K562 (cell line): ENCODE results near the gene PPT1. TPM values are rescaled to one million over a fixed set of nuclear protein-coding genes. Genes with fewer than 3 reads are reported as not detected.

Source experiments
- ATF3 ChIP-seq, 2 experiments: fragments of 450-650 bp in 1 of 2; sonication (generic) in 1 of 2; formaldehyde crosslinking in 1 of 2; IDR thresholded peaks in 1 of 2; conservative IDR thresholded peaks in 1 of 2; 2 replicates each; pipeline versions ENCODE4 v1.6.1 to v1.8.1; 2016 to 2023; ENCODE audit warnings: mild to moderate bottlenecking in 2 of 2, moderate library complexity in 2 of 2, inconsistent platforms in 1 of 2, missing genetic modification reagents in 1 of 2
- ATF6 ChIP-seq: sonication (generic); formaldehyde crosslinking; IDR thresholded peaks from 2 replicates; pipeline ENCODE4 v1.4.0; 2020; ENCODE audit warnings: mild to moderate bottlenecking, missing genetic modification reagents
- CAMTA2 ChIP-seq: fragments of 250-450 bp; sonication (Bioruptor Pico); conservative IDR thresholded peaks from 2 replicates; pipeline ENCODE4 v1.5.1; 2022
- ELF2 ChIP-seq: fragments of 250-450 bp; sonication (Bioruptor Pico); IDR thresholded peaks from 2 replicates; pipeline ENCODE4 v1.5.0; 2021; ENCODE audit warnings: mild to moderate bottlenecking
- GABPB1 ChIP-seq: sonication (generic); formaldehyde crosslinking; IDR thresholded peaks from 2 replicates; pipeline ENCODE4 v1.8.0; 2022; ENCODE audit warnings: mild to moderate bottlenecking, missing genetic modification reagents
- GTF2A2 ChIP-seq: IDR thresholded peaks from 2 replicates; pipeline ENCODE4 v1.6.1; 2016; ENCODE audit warnings: mild to moderate bottlenecking, missing genetic modification characterization, missing compliant biosample characterization
- MECOM ChIP-seq: fragments of 250-450 bp; sonication (Bioruptor Pico); IDR thresholded peaks from 2 replicates; pipeline ENCODE4 v1.8.0; 2022; ENCODE audit warnings: inconsistent platforms
- PHF20 ChIP-seq: fragments of 450-650 bp; IDR thresholded peaks from 2 replicates; pipeline ENCODE4 v1.6.1; 2018; ENCODE audit not compliant: partially characterized antibody
- PHF8 ChIP-seq: fragments of 200-600 bp; sonication (generic); IDR thresholded peaks from 2 replicates; pipeline ENCODE4 v1.6.1; 2012; ENCODE audit warnings: mixed run types, mild to moderate bottlenecking, inconsistent platforms, low read length, moderate library complexity, borderline replicate concordance
- POLR2A ChIP-seq: fragments of 450-650 bp; conservative IDR thresholded peaks from 2 replicates; pipeline ENCODE4 v1.6.1; 2016
- POLR2H ChIP-seq: IDR thresholded peaks from 2 replicates; pipeline ENCODE4 v1.6.1; 2016; ENCODE audit warnings: missing genetic modification characterization, low read depth, mild to moderate bottlenecking, control low read depth, missing compliant biosample characterization, moderate library complexity
- RBM34 ChIP-seq: fragments of 200-400 bp; formaldehyde crosslinking; IDR thresholded peaks from 2 replicates; pipeline ENCODE4 v1.6.1; 2018; ENCODE audit warnings: low read length, borderline replicate concordance; ENCODE audit not compliant: insufficient read depth
- RHOXF2B ChIP-seq: fragments of 250-450 bp; sonication (Bioruptor Pico); conservative IDR thresholded peaks from 2 replicates; pipeline ENCODE4 v1.5.1; 2021
- TCF7 ChIP-seq: sonication (generic); IDR thresholded peaks from 2 replicates; pipeline ENCODE4 v1.6.1; 2016; ENCODE audit warnings: antibody characterized with exemption, borderline replicate concordance
- ZBTB33 ChIP-seq: sonication (generic); formaldehyde crosslinking; IDR thresholded peaks from 2 replicates; pipeline ENCODE4 v1.8.1; 2023; ENCODE audit warnings: mild to moderate bottlenecking, missing genetic modification reagents
- ZNF212 ChIP-seq: fragments of 450-650 bp; formaldehyde crosslinking; IDR thresholded peaks from 2 replicates; pipeline ENCODE4 v1.4.0; 2020; ENCODE audit warnings: mild to moderate bottlenecking
- ZNF232 ChIP-seq: sonication (generic); formaldehyde crosslinking; IDR thresholded peaks from 2 replicates; pipeline ENCODE4 v1.8.0; 2022; ENCODE audit warnings: mild to moderate bottlenecking, missing genetic modification reagents
- ZNF75A ChIP-seq: fragments of 450-650 bp; formaldehyde crosslinking; IDR thresholded peaks from 2 replicates; pipeline ENCODE4 v1.4.0; 2020; ENCODE audit warnings: mild to moderate bottlenecking
- polyA plus RNA-seq, 8 experiments: library from polyadenylated mRNA; depleted of rRNA in 4 of 8; stranded (reverse) in 5 of 8; unstranded in 3 of 8; fragments of >200 nt; fragmentation: Nextera tagmentation in 2 of 8; fragmentation: Illumina TruSeq in 1 of 8; extraction: Ambion mirVana in 2 of 8; extraction: Trizol in 1 of 8; gene quantifications; 2 replicates each; pipeline versions ENCODE4 v1.2.1 to v1.2.3, GENCODE V29; 2011 to 2014; ENCODE audit warnings: inconsistent platforms in 1 of 8, missing spikeins in 1 of 8
- total RNA-seq, 7 experiments: library from RNA; depleted of rRNA in 6 of 7; stranded (reverse); fragments of >200 nt in 6 of 7; fragmentation: Illumina TruSeq in 2 of 7; extraction: Trizol in 2 of 7; gene quantifications; 2 replicates each; pipeline versions ENCODE4 v1.2.1 to v1.2.3, GENCODE V29; 2011 to 2021; ENCODE audit warnings: low replicate concordance in 1 of 7
- TF ChIP-seq, protein P1 (sequence below): fragments of 450-650 bp; formaldehyde crosslinking; IDR thresholded peaks from 2 replicates; pipeline ENCODE4 v1.4.0; 2020; ENCODE audit warnings: mild to moderate bottlenecking, moderate library complexity
- TF ChIP-seq, protein P2 (sequence below): IDR thresholded peaks from 2 replicates; pipeline ENCODE4 v1.6.1; 2011; ENCODE audit not compliant: insufficient read length; ENCODE audit errors: extremely low read depth

The PPT1 gene
- total and polyA plus RNA-seq, 9 of the 15 experiments (the other 6 are each of a cell fraction or from before 2014, with no cell fraction given): 72.2 to 285 (median 143) TPM

- TF ChIP-seq RBM34 (no peak), GABPB1 (CRISPR knock-in tag) (peak; percentile 87), CAMTA2 (CRISPR knock-in tag) (no peak), ZNF75A (CRISPR knock-in tag) (no peak), ZBTB33 (CRISPR knock-in tag) (peak; percentile 94), TCF7 (no peak), ATF3 (IDR thresholded peaks at IDR 0.05) (no peak), ATF3 (CRISPR knock-in tag; conservative IDR thresholded peaks at IDR 0.05) (peak; percentile 82), PHF20 (peak; percentile 99), ATF6 (CRISPR knock-in tag) (no peak; the same call in 1 of the 2 replicates), POLR2A (peak; percentile 92), RHOXF2B (CRISPR knock-in tag) (no peak), MECOM (no peak), GTF2A2 (tag) (peak; percentile 41; the same call in 1 of the 2 replicates), POLR2H (peak; percentile 44; the same call in 1 of the 2 replicates), ZNF212 (CRISPR knock-in tag) (no peak), PHF8 (peak; percentile 96), ELF2 (CRISPR knock-in tag) (no peak), ZNF232 (CRISPR knock-in tag) (peak; percentile 99)
- TF ChIP-seq, protein P1, sequence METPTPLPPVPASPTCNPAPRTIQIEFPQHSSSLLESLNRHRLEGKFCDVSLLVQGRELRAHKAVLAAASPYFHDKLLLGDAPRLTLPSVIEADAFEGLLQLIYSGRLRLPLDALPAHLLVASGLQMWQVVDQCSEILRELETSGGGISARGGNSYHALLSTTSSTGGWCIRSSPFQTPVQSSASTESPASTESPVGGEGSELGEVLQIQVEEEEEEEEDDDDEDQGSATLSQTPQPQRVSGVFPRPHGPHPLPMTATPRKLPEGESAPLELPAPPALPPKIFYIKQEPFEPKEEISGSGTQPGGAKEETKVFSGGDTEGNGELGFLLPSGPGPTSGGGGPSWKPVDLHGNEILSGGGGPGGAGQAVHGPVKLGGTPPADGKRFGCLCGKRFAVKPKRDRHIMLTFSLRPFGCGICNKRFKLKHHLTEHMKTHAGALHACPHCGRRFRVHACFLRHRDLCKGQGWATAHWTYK (CRISPR knock-in tag): peak; percentile 86
- TF ChIP-seq, protein P2, sequence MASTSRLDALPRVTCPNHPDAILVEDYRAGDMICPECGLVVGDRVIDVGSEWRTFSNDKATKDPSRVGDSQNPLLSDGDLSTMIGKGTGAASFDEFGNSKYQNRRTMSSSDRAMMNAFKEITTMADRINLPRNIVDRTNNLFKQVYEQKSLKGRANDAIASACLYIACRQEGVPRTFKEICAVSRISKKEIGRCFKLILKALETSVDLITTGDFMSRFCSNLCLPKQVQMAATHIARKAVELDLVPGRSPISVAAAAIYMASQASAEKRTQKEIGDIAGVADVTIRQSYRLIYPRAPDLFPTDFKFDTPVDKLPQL: no peak
Measured at GRCh38 chr1:40096977-40097782, at the start of gene PPT1 (continued).
